K562 (cell line): ENCODE data around the gene BTN3A1. TPM values are rescaled to one million over a fixed set of nuclear protein-coding genes. Genes with fewer than 3 reads are reported as not detected.

ENCODE experiments used
- C11orf30 ChIP-seq: fragments of 450-650 bp; IDR thresholded peaks from 2 replicates; pipeline ENCODE4 v1.6.1; 2016; ENCODE audit warnings: low read depth, mild to moderate bottlenecking
- CREB1 ChIP-seq, 2 experiments: sonication (generic) in 1 of 2; formaldehyde crosslinking in 1 of 2; IDR thresholded peaks; 2 replicates each; pipeline versions ENCODE4 v1.6.1 to v1.8.0; 2012 to 2022; ENCODE audit warnings: inconsistent platforms in 1 of 2, mild to moderate bottlenecking in 1 of 2, missing genetic modification reagents in 1 of 2, moderate library complexity in 1 of 2
- DNMT1 ChIP-seq: fragments of 450-650 bp; IDR thresholded peaks from 2 replicates; pipeline ENCODE4 v1.6.1; 2016; ENCODE audit warnings: antibody characterized with exemption, mild to moderate bottlenecking
- KLF13 ChIP-seq: fragments of 450-650 bp; IDR thresholded peaks from 2 replicates; pipeline ENCODE4 v1.6.1; 2016; ENCODE audit warnings: missing genetic modification characterization, low read depth, mild to moderate bottlenecking, missing compliant biosample characterization, moderate library complexity, borderline replicate concordance
- L3MBTL2 ChIP-seq: fragments of 450-650 bp; IDR thresholded peaks from 2 replicates; pipeline ENCODE4 v1.6.1; 2016; ENCODE audit warnings: mild to moderate bottlenecking, moderate library complexity
- NR2C2 ChIP-seq, 2 experiments: fragments of 200-800 bp in 1 of 2; sonication (Bioruptor generic) in 1 of 2; sonication (generic) in 1 of 2; formaldehyde crosslinking in 1 of 2; IDR thresholded peaks; 2 replicates each; pipeline versions ENCODE4 v1.6.1 to v1.8.0; 2016 to 2022; ENCODE audit warnings: mild to moderate bottlenecking in 1 of 2, missing compliant biosample characterization in 1 of 2, missing genetic modification characterization in 1 of 2, missing genetic modification reagents in 1 of 2
- PATZ1 ChIP-seq: fragments of 250-450 bp; sonication (Bioruptor Pico); IDR thresholded peaks from 2 replicates; pipeline ENCODE4 v1.5.0; 2020; ENCODE audit warnings: mild to moderate bottlenecking, borderline replicate concordance
- PBX2 ChIP-seq, 2 experiments: IDR thresholded peaks in 1 of 2; conservative IDR thresholded peaks in 1 of 2; 2 replicates each; pipeline ENCODE4 v1.6.1; 2016; ENCODE audit warnings: low read depth in 2 of 2, mild to moderate bottlenecking in 1 of 2, missing compliant biosample characterization in 1 of 2, missing genetic modification characterization in 1 of 2, moderate library complexity in 1 of 2
- PCBP2 ChIP-seq: fragments of 200-400 bp; formaldehyde crosslinking; IDR thresholded peaks from 2 replicates; pipeline ENCODE4 v1.6.1; 2018; ENCODE audit warnings: low read length, low read depth, mild to moderate bottlenecking, moderate library complexity; ENCODE audit not compliant: poor library complexity, severe bottlenecking
- SNAPC5 ChIP-seq: fragments of 250-450 bp; sonication (Bioruptor Pico); IDR thresholded peaks from 2 replicates; pipeline ENCODE4 v1.8.0; 2021; ENCODE audit warnings: moderate library complexity, mild to moderate bottlenecking, inconsistent platforms
- SP2 ChIP-seq: IDR thresholded peaks from 2 replicates; pipeline ENCODE4 v1.6.1; 2011; ENCODE audit warnings: mild to moderate bottlenecking, low read depth, low read length, moderate library complexity; ENCODE audit not compliant: poor library complexity, severe bottlenecking; ENCODE audit errors: extremely low read depth
- polyA plus RNA-seq, 8 experiments: library from polyadenylated mRNA; depleted of rRNA in 4 of 8; stranded (reverse) in 5 of 8; unstranded in 3 of 8; fragments of >200 nt; fragmentation: Nextera tagmentation in 2 of 8; fragmentation: Illumina TruSeq in 1 of 8; extraction: Ambion mirVana in 2 of 8; extraction: Trizol in 1 of 8; gene quantifications; 2 replicates each; pipeline versions ENCODE4 v1.2.1 to v1.2.3, GENCODE V29; 2011 to 2014; ENCODE audit warnings: inconsistent platforms in 1 of 8, missing spikeins in 1 of 8
- total RNA-seq, 7 experiments: library from RNA; depleted of rRNA in 6 of 7; stranded (reverse); fragments of >200 nt in 6 of 7; fragmentation: Illumina TruSeq in 2 of 7; extraction: Trizol in 2 of 7; gene quantifications; 2 replicates each; pipeline versions ENCODE4 v1.2.1 to v1.2.3, GENCODE V29; 2011 to 2021; ENCODE audit warnings: low replicate concordance in 1 of 7
- TF ChIP-seq, protein P1 (sequence below): sonication (generic); formaldehyde crosslinking; IDR thresholded peaks from 2 replicates; pipeline ENCODE4 v1.4.0; 2020; ENCODE audit warnings: mild to moderate bottlenecking, missing genetic modification reagents
- TF ChIP-seq, protein P2 (sequence below): fragments of 200-800 bp; sonication (Bioruptor generic); IDR thresholded peaks from 2 replicates; pipeline ENCODE4 v1.6.1; 2017; ENCODE audit warnings: missing genetic modification characterization, missing compliant biosample characterization
- TF ChIP-seq, protein P3 (sequence below), 2 experiments: fragments of 450-650 bp; conservative IDR thresholded peaks; 2 replicates each; pipeline ENCODE4 v1.6.1; 2017; ENCODE audit warnings: mild to moderate bottlenecking in 2 of 2, moderate library complexity in 2 of 2

The BTN3A1 gene
- total and polyA plus RNA-seq, 9 of the 15 experiments (the other 6 are each of a cell fraction or from before 2014, with no cell fraction given): 0.84 to 8.5 (median 3.9) TPM

- TF ChIP-seq, protein P1, sequence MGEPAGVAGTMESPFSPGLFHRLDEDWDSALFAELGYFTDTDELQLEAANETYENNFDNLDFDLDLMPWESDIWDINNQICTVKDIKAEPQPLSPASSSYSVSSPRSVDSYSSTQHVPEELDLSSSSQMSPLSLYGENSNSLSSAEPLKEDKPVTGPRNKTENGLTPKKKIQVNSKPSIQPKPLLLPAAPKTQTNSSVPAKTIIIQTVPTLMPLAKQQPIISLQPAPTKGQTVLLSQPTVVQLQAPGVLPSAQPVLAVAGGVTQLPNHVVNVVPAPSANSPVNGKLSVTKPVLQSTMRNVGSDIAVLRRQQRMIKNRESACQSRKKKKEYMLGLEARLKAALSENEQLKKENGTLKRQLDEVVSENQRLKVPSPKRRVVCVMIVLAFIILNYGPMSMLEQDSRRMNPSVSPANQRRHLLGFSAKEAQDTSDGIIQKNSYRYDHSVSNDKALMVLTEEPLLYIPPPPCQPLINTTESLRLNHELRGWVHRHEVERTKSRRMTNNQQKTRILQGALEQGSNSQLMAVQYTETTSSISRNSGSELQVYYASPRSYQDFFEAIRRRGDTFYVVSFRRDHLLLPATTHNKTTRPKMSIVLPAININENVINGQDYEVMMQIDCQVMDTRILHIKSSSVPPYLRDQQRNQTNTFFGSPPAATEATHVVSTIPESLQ (CRISPR knock-in tag): no peak
- TF ChIP-seq KLF13 (tag) (peak; percentile 83; the same call in 1 of the 2 replicates), SNAPC5 (CRISPR knock-in tag) (no peak), PATZ1 (CRISPR knock-in tag) (no peak), SP2 (no peak), C11orf30 (peak; percentile 16; the same call in 1 of the 2 replicates), DNMT1 (no peak), PCBP2 (no peak), PBX2 (CRISPR knock-in tag; IDR thresholded peaks at IDR 0.05; ENCODE audit: low read depth) (no peak), PBX2 (tag; conservative IDR thresholded peaks at IDR 0.05; ENCODE audit: low read depth) (no peak), NR2C2 (CRISPR knock-in tag; IDR thresholded peaks at IDR 0.05) (no peak), NR2C2 (tag; IDR thresholded peaks at IDR 0.05) (peak; percentile 49), CREB1 (IDR thresholded peaks at IDR 0.05) (peak; percentile 80; the same call in 1 of the 2 replicates), CREB1 (CRISPR knock-in tag; IDR thresholded peaks at IDR 0.05) (peak; percentile 92), L3MBTL2 (peak; percentile 39; the same call in 1 of the 2 replicates)
- TF ChIP-seq, protein P2, sequence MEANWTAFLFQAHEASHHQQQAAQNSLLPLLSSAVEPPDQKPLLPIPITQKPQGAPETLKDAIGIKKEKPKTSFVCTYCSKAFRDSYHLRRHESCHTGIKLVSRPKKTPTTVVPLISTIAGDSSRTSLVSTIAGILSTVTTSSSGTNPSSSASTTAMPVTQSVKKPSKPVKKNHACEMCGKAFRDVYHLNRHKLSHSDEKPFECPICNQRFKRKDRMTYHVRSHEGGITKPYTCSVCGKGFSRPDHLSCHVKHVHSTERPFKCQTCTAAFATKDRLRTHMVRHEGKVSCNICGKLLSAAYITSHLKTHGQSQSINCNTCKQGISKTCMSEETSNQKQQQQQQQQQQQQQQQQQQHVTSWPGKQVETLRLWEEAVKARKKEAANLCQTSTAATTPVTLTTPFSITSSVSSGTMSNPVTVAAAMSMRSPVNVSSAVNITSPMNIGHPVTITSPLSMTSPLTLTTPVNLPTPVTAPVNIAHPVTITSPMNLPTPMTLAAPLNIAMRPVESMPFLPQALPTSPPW (CRISPR knock-in tag): peak; percentile 45; the same call in 1 of the 2 replicates
- TF ChIP-seq, protein P3, sequence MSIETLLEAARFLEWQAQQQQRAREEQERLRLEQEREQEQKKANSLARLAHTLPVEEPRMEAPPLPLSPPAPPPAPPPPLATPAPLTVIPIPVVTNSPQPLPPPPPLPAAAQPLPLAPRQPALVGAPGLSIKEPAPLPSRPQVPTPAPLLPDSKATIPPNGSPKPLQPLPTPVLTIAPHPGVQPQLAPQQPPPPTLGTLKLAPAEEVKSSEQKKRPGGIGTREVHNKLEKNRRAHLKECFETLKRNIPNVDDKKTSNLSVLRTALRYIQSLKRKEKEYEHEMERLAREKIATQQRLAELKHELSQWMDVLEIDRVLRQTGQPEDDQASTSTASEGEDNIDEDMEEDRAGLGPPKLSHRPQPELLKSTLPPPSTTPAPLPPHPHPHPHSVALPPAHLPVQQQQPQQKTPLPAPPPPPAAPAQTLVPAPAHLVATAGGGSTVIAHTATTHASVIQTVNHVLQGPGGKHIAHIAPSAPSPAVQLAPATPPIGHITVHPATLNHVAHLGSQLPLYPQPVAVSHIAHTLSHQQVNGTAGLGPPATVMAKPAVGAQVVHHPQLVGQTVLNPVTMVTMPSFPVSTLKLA (conservative IDR thresholded peaks at IDR 0.05): peak; percentile 80 to 88
Measured at GRCh38 chr6:26401987-26402658, at the start of gene BTN3A1 (continued).
